HEK293T (cell line): ENCODE measurements around the gene EXOC3L4.

Experiments
- CTBP1 ChIP-seq: fragments of 450-650 bp; IDR thresholded peaks from 2 replicates; pipeline ENCODE4 v1.6.1; 2016; ENCODE audit warnings: borderline replicate concordance
- FOXK2 ChIP-seq: fragments of 450-650 bp; IDR thresholded peaks from 2 replicates; pipeline ENCODE4 v1.6.1; 2016; ENCODE audit warnings: mild to moderate bottlenecking
- FOXM1 ChIP-seq: fragments of 450-650 bp; IDR thresholded peaks from 2 replicates; pipeline ENCODE4 v1.6.1; 2017; ENCODE audit warnings: mild to moderate bottlenecking, borderline replicate concordance
- HDGF ChIP-seq: fragments of 450-650 bp; IDR thresholded peaks from 2 replicates; pipeline ENCODE4 v1.6.1; 2017; ENCODE audit warnings: antibody characterized with exemption, borderline replicate concordance
- NFRKB ChIP-seq: fragments of 450-650 bp; IDR thresholded peaks from 2 replicates; pipeline ENCODE4 v1.6.1; 2016; ENCODE audit warnings: mild to moderate bottlenecking, moderate library complexity
- SP1 ChIP-seq: fragments of 450-650 bp; IDR thresholded peaks from 2 replicates; pipeline ENCODE4 v1.6.1; 2017
- SUZ12 ChIP-seq: fragments of 450-650 bp; IDR thresholded peaks from 2 replicates; pipeline ENCODE4 v1.6.1; 2016; ENCODE audit warnings: mild to moderate bottlenecking
- ZNF384 ChIP-seq: fragments of 450-650 bp; IDR thresholded peaks from 2 replicates; pipeline ENCODE4 v1.6.1; 2016

GRCh38 chr14:103088921-103089320 is 5.6 kb upstream of the EXOC3L4 start:
- TF ChIP-seq HDGF (no peak), NFRKB (no peak), FOXK2 (no peak), FOXM1 (no peak), CTBP1 (no peak), SP1 (no peak), SUZ12 (no peak), ZNF384 (no peak)
